ENCODE measurements around the gene LIPK. TPM values are rescaled to one million over a fixed set of nuclear protein-coding genes. Genes with fewer than 3 reads are reported as not detected.

LIPK gene
- total RNA-seq, 1 experiment from 2014 or later = not detected

DNA sequence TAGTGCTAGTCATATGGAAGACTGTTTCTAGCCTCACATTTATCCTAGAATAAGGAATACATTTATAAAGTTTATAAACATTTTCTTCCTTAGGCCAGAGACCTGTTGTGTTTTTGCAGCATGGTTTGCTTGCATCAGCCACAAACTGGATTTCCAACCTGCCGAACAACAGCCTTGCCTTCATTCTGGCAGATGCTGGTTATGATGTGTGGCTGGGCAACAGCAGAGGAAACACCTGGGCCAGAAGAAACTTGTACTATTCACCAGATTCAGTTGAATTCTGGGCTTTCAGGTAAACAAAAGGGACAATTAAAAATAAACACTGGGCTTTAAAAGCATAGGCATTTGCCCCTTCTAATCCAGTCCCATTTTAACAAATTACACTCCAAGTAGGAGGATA lies 37.6 kb upstream of the LIPK start:
- no peaks in the 10 kb centered on the region for H3K27me3 ChIP-seq (ENCODE audit: low read length)
- no peaks in the 10 kb centered on the region for H3K9me3 ChIP-seq (ENCODE audit: low read length)
- H3K36me3 ChIP-seq (ENCODE audit: insufficient read depth, low read length) = no peaks in the 10 kb centered on the region
- H2AFZ ChIP-seq (ENCODE audit: low read length) = no peak overlapping the region
- no peak for DNase-seq
- no peak overlapping the region for H3K4me2 ChIP-seq (ENCODE audit: low read depth, low read length, poor library complexity, severe bottlenecking)
- no peaks in the 10 kb centered on the region for H3K79me2 ChIP-seq (ENCODE audit: low read length)
- H3K4me1 ChIP-seq (ENCODE audit: low read length) = no peaks in the 10 kb centered on the region
- no peaks in the 10 kb centered on the region for H4K20me1 ChIP-seq (ENCODE audit: insufficient read depth, low read depth, low read length)
- H3K9me2 ChIP-seq (replicated peaks; ENCODE audit: insufficient read depth, low read length) = no peaks in the 10 kb centered on the region
- H3K9ac ChIP-seq (ENCODE audit: low read length) = no peak overlapping the region
- no peak overlapping the region for H3K4me3 ChIP-seq (ENCODE audit: low read length)
- no peak overlapping the region for H3K27ac ChIP-seq (ENCODE audit: low read length)

DNA sequence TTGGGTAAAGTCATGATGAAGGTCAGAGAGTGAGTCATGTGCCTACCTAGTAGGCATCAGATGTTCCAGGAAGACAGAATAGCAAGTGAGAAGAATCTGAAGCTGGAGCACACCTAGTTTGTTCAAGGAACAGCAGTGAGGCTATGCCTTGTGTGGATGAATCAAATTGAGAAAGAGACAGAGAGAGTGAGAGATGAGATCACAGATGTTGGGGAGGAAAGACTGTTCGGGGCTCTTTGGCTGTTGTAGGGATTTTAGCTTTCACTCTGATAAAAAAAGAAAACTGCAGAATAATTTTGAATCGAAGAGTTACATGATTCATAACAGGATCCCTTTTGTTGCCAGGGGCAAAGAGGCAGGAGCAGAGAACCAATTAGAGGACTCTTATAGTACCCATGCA lies 35.6 kb upstream of the LIPK start:
- H4K20me1 ChIP-seq (ENCODE audit: insufficient read depth, low read depth, low read length) = no peaks in the 10 kb centered on the region
- no peak overlapping the region for H3K4me3 ChIP-seq (ENCODE audit: low read length)
- no peak overlapping the region for H3K9ac ChIP-seq (ENCODE audit: low read length)
- H3K4me1 ChIP-seq (ENCODE audit: low read length) = no peaks in the 10 kb centered on the region
- no peaks in the 10 kb centered on the region for H3K79me2 ChIP-seq (ENCODE audit: low read length)
- no peak overlapping the region for H3K4me2 ChIP-seq (ENCODE audit: low read depth, low read length, poor library complexity, severe bottlenecking)
- H3K36me3 ChIP-seq (ENCODE audit: insufficient read depth, low read length) = no peaks in the 10 kb centered on the region
- DNase-seq = no peak
- no peak overlapping the region for H2AFZ ChIP-seq (ENCODE audit: low read length)
- H3K27ac ChIP-seq (ENCODE audit: low read length) = no peak overlapping the region
- H3K9me3 ChIP-seq (ENCODE audit: low read length) = no peaks in the 10 kb centered on the region
- H3K9me2 ChIP-seq (replicated peaks; ENCODE audit: insufficient read depth, low read length) = no peaks in the 10 kb centered on the region
- H3K27me3 ChIP-seq (ENCODE audit: low read length) = no peaks in the 10 kb centered on the region

DNA sequence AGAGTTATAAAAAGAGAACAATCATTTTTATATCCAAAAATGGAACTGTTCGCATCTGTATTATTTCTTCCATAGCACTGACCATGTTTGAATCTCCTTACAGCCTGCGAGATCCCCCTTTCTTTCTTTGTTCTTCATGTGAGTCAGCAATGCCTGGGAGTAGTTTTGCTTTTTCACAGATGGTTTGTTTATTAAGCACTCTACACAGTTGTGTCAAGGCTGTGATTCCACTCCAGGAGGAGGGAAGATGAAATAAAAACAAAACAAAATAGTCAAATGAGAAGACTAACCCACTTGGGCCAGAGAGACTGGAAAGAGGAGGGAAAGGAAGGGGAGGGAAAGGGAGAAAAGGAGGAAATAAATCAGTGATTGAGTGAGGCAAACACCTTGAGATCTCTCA lies 34.0 kb upstream of the LIPK start:
- Histone ChIP-seq H4K20me1 (ENCODE audit: insufficient read depth, low read depth, low read length) (no peaks in the 10 kb centered on the region), H3K4me1 (ENCODE audit: low read length) (no peaks in the 10 kb centered on the region), H3K4me2 (ENCODE audit: low read depth, low read length, poor library complexity, severe bottlenecking) (no peak overlapping the region), H2AFZ (ENCODE audit: low read length) (no peak overlapping the region), H3K79me2 (ENCODE audit: low read length) (no peaks in the 10 kb centered on the region), H3K9me2 (replicated peaks; ENCODE audit: insufficient read depth, low read length) (no peaks in the 10 kb centered on the region), H3K9ac (ENCODE audit: low read length) (no peak overlapping the region), H3K27me3 (ENCODE audit: low read length) (no peaks in the 10 kb centered on the region), H3K4me3 (ENCODE audit: low read length) (no peak overlapping the region), H3K36me3 (ENCODE audit: insufficient read depth, low read length) (no peaks in the 10 kb centered on the region), H3K27ac (ENCODE audit: low read length) (no peak overlapping the region), H3K9me3 (ENCODE audit: low read length) (no peaks in the 10 kb centered on the region)
- DNase-seq = no peak

DNA sequence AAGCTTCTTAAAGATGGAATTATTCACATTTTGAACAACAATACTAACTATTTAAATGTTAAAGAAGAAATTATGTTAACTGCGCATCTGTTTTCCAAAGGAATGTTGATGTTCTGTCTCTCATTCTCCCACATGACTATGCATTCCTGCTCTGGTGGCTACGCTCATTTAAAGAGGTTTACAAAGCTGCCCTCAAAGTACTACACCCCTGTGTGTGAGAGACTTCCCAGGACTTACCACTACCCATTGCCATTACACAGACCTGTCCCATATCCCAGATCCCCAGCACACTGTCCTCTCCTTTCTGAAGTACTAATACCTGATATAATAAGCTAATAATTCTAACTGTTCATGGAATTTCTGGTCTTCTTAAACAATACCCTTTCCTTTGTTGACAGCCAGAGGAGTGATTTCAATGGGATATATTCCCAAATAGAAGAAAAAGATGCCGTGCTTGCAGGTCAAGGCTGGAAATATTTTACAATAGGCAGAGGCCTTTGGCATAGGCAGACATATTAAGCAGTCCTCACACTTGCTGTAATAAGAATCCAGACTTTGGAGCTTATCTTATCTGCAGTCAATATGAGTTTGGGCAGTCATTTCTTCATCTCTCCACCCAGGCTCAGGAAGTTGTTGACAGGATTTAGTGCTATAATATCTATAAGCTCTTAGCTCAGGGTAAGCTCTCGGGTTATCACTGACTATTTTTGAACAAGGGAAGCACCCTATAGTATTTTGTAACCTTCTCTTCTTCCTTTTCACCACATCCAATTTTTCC lies 29.6 kb upstream of the LIPK start:
- Histone ChIP-seq H3K79me2 (ENCODE audit: low read length) (no peaks in the 10 kb centered on the region), H4K20me1 (ENCODE audit: insufficient read depth, low read depth, low read length) (no peaks in the 10 kb centered on the region), H3K9me2 (replicated peaks; ENCODE audit: insufficient read depth, low read length) (no peaks in the 10 kb centered on the region), H3K4me3 (ENCODE audit: low read length) (no peak overlapping the region), H3K36me3 (ENCODE audit: insufficient read depth, low read length) (no peaks in the 10 kb centered on the region), H3K4me1 (ENCODE audit: low read length) (no peaks in the 10 kb centered on the region), H3K27ac (ENCODE audit: low read length) (no peak overlapping the region), H3K4me2 (ENCODE audit: low read depth, low read length, poor library complexity, severe bottlenecking) (no peak overlapping the region), H3K27me3 (ENCODE audit: low read length) (no peaks in the 10 kb centered on the region), H3K9me3 (ENCODE audit: low read length) (no peaks in the 10 kb centered on the region), H2AFZ (ENCODE audit: low read length) (no peak overlapping the region), H3K9ac (ENCODE audit: low read length) (no peak overlapping the region)
- no peak for DNase-seq

DNA sequence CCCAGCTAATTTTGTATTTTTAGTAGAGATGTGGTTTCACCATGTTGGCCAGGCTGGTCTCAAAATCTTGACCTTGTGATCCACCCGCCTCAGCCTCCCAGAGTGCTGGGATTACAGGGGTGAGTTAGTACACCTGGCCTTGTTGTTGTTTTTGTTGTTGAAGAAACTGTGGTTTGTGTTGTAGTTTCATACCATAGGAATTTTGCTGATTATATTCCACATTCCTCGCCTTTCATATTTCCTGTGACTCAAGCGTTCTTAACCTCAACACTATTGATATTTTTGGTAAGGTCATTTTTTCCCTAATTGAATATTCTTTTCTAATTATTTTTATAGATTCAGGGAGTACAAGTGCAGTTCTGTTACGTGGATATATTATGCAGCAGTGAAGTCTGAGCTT lies 25.1 kb upstream of the LIPK start:
- no peaks in the 10 kb centered on the region for H3K36me3 ChIP-seq (ENCODE audit: insufficient read depth, low read length)
- no peak overlapping the region for H3K4me2 ChIP-seq (ENCODE audit: low read depth, low read length, poor library complexity, severe bottlenecking)
- no peak overlapping the region for H3K9ac ChIP-seq (ENCODE audit: low read length)
- no peak overlapping the region for H3K4me3 ChIP-seq (ENCODE audit: low read length)
- no peak for DNase-seq
- no peaks in the 10 kb centered on the region for H3K9me2 ChIP-seq (replicated peaks; ENCODE audit: insufficient read depth, low read length)
- H3K79me2 ChIP-seq (ENCODE audit: low read length) = no peaks in the 10 kb centered on the region
- no peak overlapping the region for H3K27ac ChIP-seq (ENCODE audit: low read length)
- H3K27me3 ChIP-seq (ENCODE audit: low read length) = no peaks in the 10 kb centered on the region
- no peak overlapping the region for H2AFZ ChIP-seq (ENCODE audit: low read length)
- H3K4me1 ChIP-seq (ENCODE audit: low read length) = no peaks in the 10 kb centered on the region
- no peaks in the 10 kb centered on the region for H3K9me3 ChIP-seq (ENCODE audit: low read length)
- no peaks in the 10 kb centered on the region for H4K20me1 ChIP-seq (ENCODE audit: insufficient read depth, low read depth, low read length)

DNA sequence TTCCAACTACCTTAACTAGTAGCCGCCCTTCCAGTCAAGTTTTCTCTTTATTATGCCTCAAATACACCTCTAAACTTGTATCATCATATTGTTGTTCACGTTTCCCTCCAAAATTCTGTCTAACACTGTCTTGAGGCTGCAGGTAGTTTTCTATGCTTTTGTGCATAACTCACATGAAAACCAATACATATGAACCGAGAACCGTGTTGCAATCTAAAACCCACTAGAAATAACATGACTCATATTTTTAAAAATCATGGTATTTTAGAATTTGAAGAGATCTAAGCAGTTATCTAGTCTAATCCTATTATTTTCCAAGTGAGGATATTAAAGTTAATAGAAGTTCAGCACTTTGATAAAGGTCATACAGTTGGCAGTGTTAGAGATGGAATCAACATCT lies 23.6 kb upstream of the LIPK start:
- H3K9me2 ChIP-seq (replicated peaks; ENCODE audit: insufficient read depth, low read length) = no peaks in the 10 kb centered on the region
- no peak overlapping the region for H3K4me2 ChIP-seq (ENCODE audit: low read depth, low read length, poor library complexity, severe bottlenecking)
- H3K27me3 ChIP-seq (ENCODE audit: low read length) = no peaks in the 10 kb centered on the region
- no peaks in the 10 kb centered on the region for H4K20me1 ChIP-seq (ENCODE audit: insufficient read depth, low read depth, low read length)
- H2AFZ ChIP-seq (ENCODE audit: low read length) = no peak overlapping the region
- no peaks in the 10 kb centered on the region for H3K36me3 ChIP-seq (ENCODE audit: insufficient read depth, low read length)
- no peaks in the 10 kb centered on the region for H3K79me2 ChIP-seq (ENCODE audit: low read length)
- H3K9me3 ChIP-seq (ENCODE audit: low read length) = no peaks in the 10 kb centered on the region
- H3K4me3 ChIP-seq (ENCODE audit: low read length) = no peak overlapping the region
- no peak overlapping the region for H3K9ac ChIP-seq (ENCODE audit: low read length)
- no peak overlapping the region for H3K27ac ChIP-seq (ENCODE audit: low read length)
- H3K4me1 ChIP-seq (ENCODE audit: low read length) = no peaks in the 10 kb centered on the region
- no peak for DNase-seq

DNA sequence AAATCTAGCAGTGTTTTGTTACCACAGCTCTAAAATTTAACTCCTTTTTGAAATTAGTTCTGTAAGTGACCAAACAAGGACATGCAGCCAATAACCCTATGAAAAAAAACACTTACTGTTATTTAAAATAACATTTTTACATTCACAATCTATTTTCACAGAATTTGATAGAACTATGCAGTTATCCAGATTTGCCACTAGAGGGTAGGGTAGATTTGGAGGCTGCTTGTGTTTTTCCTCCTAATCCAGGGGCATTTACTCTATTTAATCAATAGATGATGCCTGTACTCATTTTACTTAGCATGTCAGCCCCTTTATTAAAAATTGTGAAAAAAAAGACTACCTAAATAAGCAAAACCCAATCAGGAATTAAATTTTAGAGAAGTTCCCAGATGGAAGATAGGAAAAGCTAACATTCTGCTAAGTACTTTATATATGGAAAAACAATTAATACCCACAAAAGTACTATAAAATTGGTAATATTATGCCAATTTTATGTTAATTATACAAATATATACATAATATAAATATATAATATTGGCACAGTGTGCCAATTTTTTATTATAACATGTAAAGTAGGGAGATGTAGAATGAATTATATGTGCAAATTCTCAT lies 18.1 kb upstream of the LIPK start:
- H3K4me2 ChIP-seq (ENCODE audit: low read depth, low read length, poor library complexity, severe bottlenecking) = no peak overlapping the region
- H3K27ac ChIP-seq (ENCODE audit: low read length) = no peak overlapping the region
- H3K9me3 ChIP-seq (ENCODE audit: low read length) = no peaks in the 10 kb centered on the region
- no peaks in the 10 kb centered on the region for H3K9me2 ChIP-seq (replicated peaks; ENCODE audit: insufficient read depth, low read length)
- H3K4me3 ChIP-seq (ENCODE audit: low read length) = no peak overlapping the region
- H3K4me1 ChIP-seq (ENCODE audit: low read length) = no peaks in the 10 kb centered on the region
- no peaks in the 10 kb centered on the region for H3K27me3 ChIP-seq (ENCODE audit: low read length)
- peak; percentile 51 for DNase-seq
- H3K9ac ChIP-seq (ENCODE audit: low read length) = no peak overlapping the region
- no peak overlapping the region for H2AFZ ChIP-seq (ENCODE audit: low read length)
- no peaks in the 10 kb centered on the region for H3K79me2 ChIP-seq (ENCODE audit: low read length)
- no peaks in the 10 kb centered on the region for H3K36me3 ChIP-seq (ENCODE audit: insufficient read depth, low read length)
- no peaks in the 10 kb centered on the region for H4K20me1 ChIP-seq (ENCODE audit: insufficient read depth, low read depth, low read length)

DNA sequence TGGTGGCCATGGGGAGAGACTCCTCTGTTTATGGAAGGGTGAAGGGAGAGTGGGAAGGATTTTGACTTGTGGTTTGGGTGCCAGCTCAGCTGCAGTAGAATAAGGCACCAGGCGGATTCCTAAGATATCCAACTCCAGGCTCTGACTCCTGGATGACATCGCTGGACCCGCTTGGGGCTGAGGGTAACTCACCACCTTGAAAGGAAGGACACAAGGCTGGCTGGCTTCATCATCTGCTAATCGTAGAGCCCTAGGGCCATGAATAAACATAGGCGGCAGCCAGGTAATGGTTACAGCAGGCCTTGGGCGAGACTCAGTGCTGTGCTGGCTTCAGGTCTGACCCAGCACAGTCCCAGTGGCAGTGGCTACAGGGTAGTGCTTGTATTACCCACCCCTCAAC lies 16.7 kb upstream of the LIPK start:
- H3K4me2 ChIP-seq (ENCODE audit: low read depth, low read length, poor library complexity, severe bottlenecking) = no peak overlapping the region
- no peak overlapping the region for H3K4me3 ChIP-seq (ENCODE audit: low read length)
- no peaks in the 10 kb centered on the region for H3K27me3 ChIP-seq (ENCODE audit: low read length)
- H3K9me2 ChIP-seq (replicated peaks; ENCODE audit: insufficient read depth, low read length) = no peaks in the 10 kb centered on the region
- no peaks in the 10 kb centered on the region for H3K36me3 ChIP-seq (ENCODE audit: insufficient read depth, low read length)
- H3K27ac ChIP-seq (ENCODE audit: low read length) = no peak overlapping the region
- DNase-seq = no peak
- H3K4me1 ChIP-seq (ENCODE audit: low read length) = no peaks in the 10 kb centered on the region
- no peak overlapping the region for H3K9ac ChIP-seq (ENCODE audit: low read length)
- no peaks in the 10 kb centered on the region for H4K20me1 ChIP-seq (ENCODE audit: insufficient read depth, low read depth, low read length)
- no peaks in the 10 kb centered on the region for H3K79me2 ChIP-seq (ENCODE audit: low read length)
- no peaks in the 10 kb centered on the region for H3K9me3 ChIP-seq (ENCODE audit: low read length)
- no peak overlapping the region for H2AFZ ChIP-seq (ENCODE audit: low read length)

All from Karpas-422 (cell line).